ENCODE measurements around the gene SLC16A14. TPM values are rescaled to one million over a fixed set of nuclear protein-coding genes. Genes with fewer than 3 reads are reported as not detected.
"Not testable (repeated sequence)": the region's sequence is repeated elsewhere in the genome, so short reads cannot be mapped to it uniquely, and the experiment has no call there.

The SLC16A14 gene
- 4.7 TPM for total RNA-seq
- long read RNA-seq, full-length matches to known transcripts = 4 of 9 reads
- long read RNA-seq, partial matches to known transcripts = 4 of 9 reads
- long read RNA-seq, other reads (novel, unspliced or antisense) = 1 of 9 reads

GRCh38 chr2:230068651-230069055 lies at the start of gene SLC16A14:
Gene SLC16A14 (minus strand): TSS chr2:230068924. CDS start chr2:230059352, 9,572 bp downstream.
- Histone ChIP-seq H3K36me3 (no peaks in the 10 kb centered on the region), H3K4me3 (peak within 1 kb of the TSS; percentile 50), H3K27me3 (no peaks in the 10 kb centered on the region), H3K4me1 (peaks cover 6% of the 10 kb centered on the region), H3K27ac (peak within 1 kb of the TSS; percentile 67), H3K9me3 (no peaks in the 10 kb centered on the region)
- peak; percentile 25 for TF ChIP-seq CTCF (IDR thresholded peaks at IDR 0.05)
- DNase-seq (no peak), ATAC-seq (peak; percentile 51)
- intact Hi-C loops (cut with DNase I) = no loop called here

GRCh38 chr2:230106771-230107170 lies 38.0 kb upstream of the SLC16A14 start:
- H3K9me3 ChIP-seq = peaks cover 4% of the 10 kb centered on the region
- no peak overlapping the region for H3K27ac ChIP-seq
- H3K36me3 ChIP-seq = no peaks in the 10 kb centered on the region
- ATAC-seq (no peak), DNase-seq (no peak)
- intact Hi-C loops (cut with DNase I) = no loop called here
- no peaks in the 10 kb centered on the region for H3K27me3 ChIP-seq
- H3K4me3 ChIP-seq = no peak overlapping the region
- TF ChIP-seq CTCF (IDR thresholded peaks at IDR 0.05) = no peak
- no peaks in the 10 kb centered on the region for H3K4me1 ChIP-seq

GRCh38 chr2:230101967-230102366 lies 33.2 kb upstream of the SLC16A14 start:
- H3K9me3 ChIP-seq; H3K27ac ChIP-seq; DNase-seq; H3K27me3 ChIP-seq; H3K4me1 ChIP-seq; H3K36me3 ChIP-seq; intact Hi-C loops (cut with DNase I); ATAC-seq; H3K4me3 ChIP-seq: not testable (repeated sequence)

- no peak for DNase-seq
- Histone ChIP-seq H3K4me1 (no peaks in the 10 kb centered on the region), H3K36me3 (no peaks in the 10 kb centered on the region), H3K27ac (no peak overlapping the region), H3K27me3 (no peaks in the 10 kb centered on the region), H3K4me3 (no peak overlapping the region), H3K9me3 (peaks cover 5% of the 10 kb centered on the region)
- no peak for ATAC-seq
- intact Hi-C loops (cut with DNase I) = no loop called here
- TF ChIP-seq CTCF (IDR thresholded peaks at IDR 0.05) = no peak
Measured at GRCh38 chr2:230097841-230098240, 29.1 kb upstream of the SLC16A14 start.

GRCh38 chr2:230097424-230097823 lies 28.7 kb upstream of the SLC16A14 start:
- intact Hi-C loops (cut with DNase I) = no loop called here
- H3K4me3 ChIP-seq = no peak overlapping the region
- no peaks in the 10 kb centered on the region for H3K27me3 ChIP-seq
- H3K27ac ChIP-seq = no peak overlapping the region
- H3K9me3 ChIP-seq = peaks cover 5% of the 10 kb centered on the region
- no peaks in the 10 kb centered on the region for H3K4me1 ChIP-seq
- DNase-seq (no peak), ATAC-seq (no peak)
- TF ChIP-seq CTCF (IDR thresholded peaks at IDR 0.05) = no peak
- H3K36me3 ChIP-seq = no peaks in the 10 kb centered on the region

- no peaks in the 10 kb centered on the region for H3K9me3 ChIP-seq
- no peaks in the 10 kb centered on the region for H3K36me3 ChIP-seq
- intact Hi-C loops (cut with DNase I) = no loop called here
- H3K4me3 ChIP-seq = no peak overlapping the region
- DNase-seq = no peak
- no peak for TF ChIP-seq CTCF (IDR thresholded peaks at IDR 0.05)
- no peaks in the 10 kb centered on the region for H3K27me3 ChIP-seq
- ATAC-seq = no peak
- no peaks in the 10 kb centered on the region for H3K4me1 ChIP-seq
- no peak overlapping the region for H3K27ac ChIP-seq
Measured at GRCh38 chr2:230090967-230091366, 22.2 kb upstream of the SLC16A14 start.
